Mesenchymal stem cell (in vitro differentiated cells and primary cell): Measurements from ENCODE around the gene PRKCA.
"Not testable (repeated sequence)": the region's sequence is repeated elsewhere in the genome, so short reads cannot be mapped to it uniquely, and the experiment has no call there.

Experiments
- DNase-seq: peaks from one replicate; pipeline ENCODE4 v3.0.0-alpha.2; 2013
- H2AFZ ChIP-seq: one replicate; pipeline ENCODE4 v1.6.1; 2013; ENCODE audit warnings: low read depth, mild to moderate bottlenecking, control low read depth, inconsistent platforms, low read length, moderate library complexity
- H2AK5ac ChIP-seq: 2 replicates; pipeline ENCODE4 v1.6.1; 2013; ENCODE audit warnings: low read length, moderate library complexity, mild to moderate bottlenecking, inconsistent platforms; ENCODE audit not compliant: severe bottlenecking
- H2BK120ac ChIP-seq: one replicate; pipeline ENCODE4 v1.6.1; 2013; ENCODE audit warnings: low read depth, mild to moderate bottlenecking, inconsistent platforms, low read length, moderate library complexity
- H2BK12ac ChIP-seq, 2 experiments: one replicate each; pipeline ENCODE4 v1.6.1; 2013; ENCODE audit warnings: inconsistent platforms in 2 of 2, low read length in 2 of 2, mild to moderate bottlenecking in 2 of 2, moderate library complexity in 2 of 2, control low read depth in 1 of 2
- H2BK15ac ChIP-seq: one replicate; pipeline ENCODE4 v1.6.1; 2013; ENCODE audit warnings: mild to moderate bottlenecking, low read depth, inconsistent platforms; ENCODE audit not compliant: poor library complexity, severe bottlenecking
- H2BK5ac ChIP-seq: 2 replicates; pipeline ENCODE4 v1.6.1; 2013; ENCODE audit warnings: low read depth, mild to moderate bottlenecking, low read length, control low read depth, inconsistent platforms; ENCODE audit not compliant: poor library complexity, severe bottlenecking
- H3K14ac ChIP-seq, 2 experiments: one replicate each; pipeline ENCODE4 v1.6.1; 2013; ENCODE audit warnings: inconsistent platforms in 2 of 2, low read length in 2 of 2, control low read depth in 1 of 2, mild to moderate bottlenecking in 1 of 2, moderate library complexity in 1 of 2
- H3K18ac ChIP-seq, 2 experiments: one replicate each; pipeline ENCODE4 v1.6.1; 2013; ENCODE audit warnings: inconsistent platforms in 2 of 2, low read length in 2 of 2, control low read depth in 1 of 2, low read depth in 1 of 2, mild to moderate bottlenecking in 1 of 2
- H3K23ac ChIP-seq, 2 experiments: one replicate each; pipeline ENCODE4 v1.6.1; 2013; ENCODE audit warnings: inconsistent platforms in 2 of 2, low read length in 2 of 2, mild to moderate bottlenecking in 2 of 2, moderate library complexity in 2 of 2, control low read depth in 1 of 2
- H3K27ac ChIP-seq: 2 replicates; pipeline ENCODE4 v1.5.1; 2013; ENCODE audit warnings: mild to moderate bottlenecking, moderate library complexity, low read length, control low read depth, inconsistent platforms; ENCODE audit not compliant: poor library complexity, severe bottlenecking
- H3K27me3 ChIP-seq, 2 experiments: 2 replicates each; pipeline versions ENCODE4 v1.6.1 to v1.7.0; 2013; ENCODE audit warnings: low read length in 2 of 2, mild to moderate bottlenecking in 2 of 2, moderate library complexity in 2 of 2, control low read depth in 1 of 2, inconsistent platforms in 1 of 2; ENCODE audit not compliant: control insufficient read depth in 1 of 2, insufficient read depth in 1 of 2
- H3K36me3 ChIP-seq, 2 experiments: 2 replicates each; pipeline versions ENCODE4 v1.6.1 to v1.7.0; 2013; ENCODE audit warnings: low read length in 2 of 2, control low read depth in 1 of 2, inconsistent platforms in 1 of 2, low read depth in 1 of 2, mild to moderate bottlenecking in 1 of 2; ENCODE audit not compliant: insufficient read depth in 2 of 2, control insufficient read depth in 1 of 2
- H3K4ac ChIP-seq, 2 experiments: one replicate each; pipeline ENCODE4 v1.6.1; 2013; ENCODE audit warnings: inconsistent platforms in 2 of 2, low read length in 2 of 2, mild to moderate bottlenecking in 2 of 2, moderate library complexity in 2 of 2, control low read depth in 1 of 2, low read depth in 1 of 2
- H3K4me1 ChIP-seq: 2 replicates; pipeline ENCODE4 v1.6.1; 2013; ENCODE audit warnings: low read depth, low read length, control low read depth; ENCODE audit not compliant: control insufficient read depth, insufficient read depth
- H3K4me2 ChIP-seq: 2 replicates; pipeline ENCODE4 v1.6.1; 2013; ENCODE audit warnings: low read length, mild to moderate bottlenecking, inconsistent platforms; ENCODE audit not compliant: poor library complexity, severe bottlenecking
- H3K4me3 ChIP-seq, 2 experiments: 2 replicates each; pipeline versions ENCODE4 v1.5.1 to v1.7.0; 2013; ENCODE audit warnings: low read length in 2 of 2, mild to moderate bottlenecking in 2 of 2, control low read depth in 1 of 2, low read depth in 1 of 2; ENCODE audit not compliant: insufficient read depth in 1 of 2
- H3K79me1 ChIP-seq: replicated peaks from 2 replicates; pipeline ENCODE4 v1.6.1; 2013; ENCODE audit warnings: mild to moderate bottlenecking, control low read depth, low read length, inconsistent platforms; ENCODE audit not compliant: poor library complexity, severe bottlenecking
- H3K9ac ChIP-seq: 2 replicates; pipeline ENCODE4 v1.7.0; 2013; ENCODE audit warnings: mild to moderate bottlenecking, low read length, moderate library complexity
- H3K9me3 ChIP-seq: 2 replicates; pipeline ENCODE4 v1.7.0; 2013; ENCODE audit warnings: mild to moderate bottlenecking, low read length; ENCODE audit not compliant: control insufficient read depth
- H4K8ac ChIP-seq: one replicate; pipeline ENCODE4 v1.6.1; 2013; ENCODE audit warnings: inconsistent platforms, mild to moderate bottlenecking, low read length, moderate library complexity
- H4K91ac ChIP-seq: one replicate; pipeline ENCODE4 v1.6.1; 2013; ENCODE audit warnings: mild to moderate bottlenecking, low read length, inconsistent platforms
- WGBS: methylation state at CpG from one replicate; pipeline ENCODE4 v1.1.7; 2013; ENCODE audit warnings: mixed read lengths; 5-methylcytosine and 5-hydroxymethylcytosine counted together

The PRKCA gene

GRCh38 chr17:66487121-66487520, 184.7 kb downstream of the PRKCA start:
- Histone ChIP-seq H3K36me3 (no peaks in the 10 kb centered on the region), H3K27me3 (no peaks in the 10 kb centered on the region), H4K8ac (no peak overlapping the region), H3K4me2 (no peak overlapping the region), H2AFZ (no peak overlapping the region), H2AK5ac (no peak overlapping the region), H2BK5ac (no peak overlapping the region), H4K91ac (no peak overlapping the region), H2BK120ac (no peak overlapping the region), H3K9me3 (no peaks in the 10 kb centered on the region), H3K4me3 (no peak overlapping the region), H3K4ac (no peak overlapping the region), H3K23ac (no peak overlapping the region), H3K18ac (no peak overlapping the region), H3K4me1 (peaks cover 3% of the 10 kb centered on the region), H3K9ac (no peak overlapping the region), H3K79me1 (peaks cover 24% of the 10 kb centered on the region), H3K14ac (no peak overlapping the region), H2BK12ac (no peak overlapping the region), H2BK15ac (no peak overlapping the region), H3K27ac (no peak overlapping the region)
- no peak for DNase-seq
- WGBS = 82% methylated on average over 1 of the region's 3 CpGs

- Histone ChIP-seq H3K79me1 (peaks cover 24% of the 10 kb centered on the region), H3K27ac (no peak overlapping the region), H4K8ac (no peak overlapping the region), H3K4me1 (peaks cover 6% of the 10 kb centered on the region), H2AFZ (no peak overlapping the region), H2BK120ac (no peak overlapping the region), H3K23ac (no peak overlapping the region), H3K27me3 (no peaks in the 10 kb centered on the region), H3K4me3 (no peak overlapping the region), H2BK15ac (no peak overlapping the region), H3K9ac (no peak overlapping the region), H3K18ac (no peak overlapping the region), H3K36me3 (no peaks in the 10 kb centered on the region), H2AK5ac (no peak overlapping the region), H2BK12ac (no peak overlapping the region), H3K4me2 (no peak overlapping the region), H3K4ac (no peak overlapping the region), H2BK5ac (no peak overlapping the region), H4K91ac (no peak overlapping the region), H3K14ac (no peak overlapping the region), H3K9me3 (no peaks in the 10 kb centered on the region)
- no peak for DNase-seq
- 97% methylated on average over 5 of the region's 5 CpGs for WGBS
These were observed 185.6 kb downstream of the PRKCA start for GRCh38 chr17:66487981-66488468.

- 100% methylated on average over 3 of the region's 4 CpGs for WGBS
- Histone ChIP-seq H3K23ac (no peak overlapping the region), H3K9ac (no peak overlapping the region), H3K27me3 (no peaks in the 10 kb centered on the region), H2AK5ac (no peak overlapping the region), H3K9me3 (no peaks in the 10 kb centered on the region), H3K18ac (no peak overlapping the region), H3K79me1 (peaks cover 18% of the 10 kb centered on the region), H2BK15ac (no peak overlapping the region), H3K36me3 (no peaks in the 10 kb centered on the region), H3K4me1 (peaks cover 8% of the 10 kb centered on the region), H3K27ac (no peak overlapping the region), H2BK120ac (no peak overlapping the region), H2BK12ac (no peak overlapping the region), H3K4me3 (no peak overlapping the region), H3K4me2 (no peak overlapping the region), H3K4ac (no peak overlapping the region), H2AFZ (no peak overlapping the region), H2BK5ac (no peak overlapping the region), H4K91ac (no peak overlapping the region), H4K8ac (no peak overlapping the region), H3K14ac (no peak overlapping the region)
- no peak for DNase-seq
These were observed 186.5 kb downstream of the PRKCA start for GRCh38 chr17:66488864-66489263.

GRCh38 chr17:66489576-66489975, 187.2 kb downstream of the PRKCA start:
- not testable (repeated sequence) for H4K8ac ChIP-seq, H3K18ac ChIP-seq, H2BK12ac ChIP-seq, H2BK120ac ChIP-seq, H3K27me3 ChIP-seq, H2BK5ac ChIP-seq, H3K4me3 ChIP-seq, H2BK15ac ChIP-seq, H3K27ac ChIP-seq, H3K9me3 ChIP-seq, DNase-seq, H3K4me2 ChIP-seq, H3K4me1 ChIP-seq, H3K36me3 ChIP-seq, H2AK5ac ChIP-seq, H3K9ac ChIP-seq, H4K91ac ChIP-seq, H3K14ac ChIP-seq, H3K23ac ChIP-seq, H3K4ac ChIP-seq, H2AFZ ChIP-seq
- WGBS = 100% methylated on average over 2 of the region's 3 CpGs
- peaks cover 18% of the 10 kb centered on the region for H3K79me1 ChIP-seq
